ENCODE results near the gene TSPAN12. TPM values are rescaled to one million over a fixed set of nuclear protein-coding genes. Genes with fewer than 3 reads are reported as not detected.

The TSPAN12 gene
- polyA plus RNA-seq, 1 donor (not counting 4 experiments of a cell fraction or from before 2014, with no cell fraction given): 0.47 TPM

- H4K20me1 ChIP-seq (ENCODE audit: control insufficient read depth, extremely low read depth, insufficient read depth, low read length): no peaks in the 10 kb centered on the region
- H3K9me1 ChIP-seq (ENCODE audit: control insufficient read depth, extremely low read depth, insufficient read depth, low read length): no peaks in the 10 kb centered on the region
- FAIRE-seq (no peak), DNase-seq (ENCODE audit: low read depth, low spot score) (no peak)
- no peaks in the 10 kb centered on the region for H3K79me2 ChIP-seq (ENCODE audit: control insufficient read depth, insufficient read depth, low read length)
- no peak overlapping the region for H3K4me3 ChIP-seq (ENCODE audit: control insufficient read depth in 2 of 3, extremely low read depth in 1 of 3, insufficient read depth in 2 of 3, low read depth in 1 of 3, low read length in 3 of 3)
- H2AFZ ChIP-seq (ENCODE audit: control insufficient read depth, low read length): no peak overlapping the region
- dilution Hi-C loops (cut with MboI; ENCODE audit: extremely low pct_ligation_motif_present, low sequenced_read_pairs): no loop called here
- no peaks in the 10 kb centered on the region for H3K36me3 ChIP-seq (ENCODE audit: control insufficient read depth in 2 of 2, extremely low read depth in 1 of 2, insufficient read depth in 2 of 2, low read length in 2 of 2)
- no peaks in the 10 kb centered on the region for H3K4me1 ChIP-seq (ENCODE audit: control insufficient read depth, extremely low read depth, insufficient read depth, low read length)
- no peaks in the 10 kb centered on the region for H3K27me3 ChIP-seq (ENCODE audit: control insufficient read depth, extremely low read depth, insufficient read depth, low read length)
- H3K4me2 ChIP-seq (ENCODE audit: control insufficient read depth, extremely low read depth, insufficient read depth, low read depth, low read length): no peak overlapping the region
- TF ChIP-seq, protein P1, sequence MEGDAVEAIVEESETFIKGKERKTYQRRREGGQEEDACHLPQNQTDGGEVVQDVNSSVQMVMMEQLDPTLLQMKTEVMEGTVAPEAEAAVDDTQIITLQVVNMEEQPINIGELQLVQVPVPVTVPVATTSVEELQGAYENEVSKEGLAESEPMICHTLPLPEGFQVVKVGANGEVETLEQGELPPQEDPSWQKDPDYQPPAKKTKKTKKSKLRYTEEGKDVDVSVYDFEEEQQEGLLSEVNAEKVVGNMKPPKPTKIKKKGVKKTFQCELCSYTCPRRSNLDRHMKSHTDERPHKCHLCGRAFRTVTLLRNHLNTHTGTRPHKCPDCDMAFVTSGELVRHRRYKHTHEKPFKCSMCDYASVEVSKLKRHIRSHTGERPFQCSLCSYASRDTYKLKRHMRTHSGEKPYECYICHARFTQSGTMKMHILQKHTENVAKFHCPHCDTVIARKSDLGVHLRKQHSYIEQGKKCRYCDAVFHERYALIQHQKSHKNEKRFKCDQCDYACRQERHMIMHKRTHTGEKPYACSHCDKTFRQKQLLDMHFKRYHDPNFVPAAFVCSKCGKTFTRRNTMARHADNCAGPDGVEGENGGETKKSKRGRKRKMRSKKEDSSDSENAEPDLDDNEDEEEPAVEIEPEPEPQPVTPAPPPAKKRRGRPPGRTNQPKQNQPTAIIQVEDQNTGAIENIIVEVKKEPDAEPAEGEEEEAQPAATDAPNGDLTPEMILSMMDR (optimal IDR thresholded peaks at IDR 0.05 in 1 of 3, IDR thresholded peaks at IDR 0.05 in 1 of 3, conservative IDR thresholded peaks at IDR 0.05 in 1 of 3; ENCODE audit: extremely low read depth in 1 of 3, insufficient read depth in 2 of 3, low read length in 3 of 3): no peak
- no peak for TF ChIP-seq EZH2 (IDR thresholded peaks at IDR 0.05; ENCODE audit: low read length)
- no peaks in the 10 kb centered on the region for H3K9me3 ChIP-seq (ENCODE audit: control insufficient read depth, low read depth, low read length)
- H3K9ac ChIP-seq (ENCODE audit: control insufficient read depth, extremely low read depth, insufficient read depth, low read length): no peak overlapping the region
- no peak overlapping the region for H3K27ac ChIP-seq (ENCODE audit: control insufficient read depth, insufficient read depth, low read length)
These were observed 20.3 kb downstream of the TSPAN12 start for GRCh38 chr7:120837599-120837998.

GRCh38 chr7:120836556-120837115 is 21.3 kb downstream of the TSPAN12 start:
- Histone ChIP-seq H3K9me1 (ENCODE audit: control insufficient read depth, extremely low read depth, insufficient read depth, low read length) (no peaks in the 10 kb centered on the region), H3K9ac (ENCODE audit: control insufficient read depth, extremely low read depth, insufficient read depth, low read length) (no peak overlapping the region), H3K4me2 (ENCODE audit: control insufficient read depth, extremely low read depth, insufficient read depth, low read depth, low read length) (no peak overlapping the region), H2AFZ (ENCODE audit: control insufficient read depth, low read length) (no peak overlapping the region), H3K79me2 (ENCODE audit: control insufficient read depth, insufficient read depth, low read length) (no peaks in the 10 kb centered on the region), H3K9me3 (ENCODE audit: control insufficient read depth, low read depth, low read length) (no peaks in the 10 kb centered on the region), H3K27me3 (ENCODE audit: control insufficient read depth, extremely low read depth, insufficient read depth, low read length) (no peaks in the 10 kb centered on the region), H3K36me3 (ENCODE audit: control insufficient read depth in 2 of 2, extremely low read depth in 1 of 2, insufficient read depth in 2 of 2, low read length in 2 of 2) (no peaks in the 10 kb centered on the region), H3K27ac (ENCODE audit: control insufficient read depth, insufficient read depth, low read length) (no peak overlapping the region), H3K4me1 (ENCODE audit: control insufficient read depth, extremely low read depth, insufficient read depth, low read length) (no peaks in the 10 kb centered on the region), H3K4me3 (ENCODE audit: control insufficient read depth in 2 of 3, extremely low read depth in 1 of 3, insufficient read depth in 2 of 3, low read depth in 1 of 3, low read length in 3 of 3) (no peak overlapping the region), H4K20me1 (ENCODE audit: control insufficient read depth, extremely low read depth, insufficient read depth, low read length) (no peaks in the 10 kb centered on the region)
- no peak for FAIRE-seq
- DNase-seq (ENCODE audit: low read depth, low spot score): no peak
- dilution Hi-C loops (cut with MboI; ENCODE audit: extremely low pct_ligation_motif_present, low sequenced_read_pairs): no loop called here
- TF ChIP-seq EZH2 (IDR thresholded peaks at IDR 0.05; ENCODE audit: low read length): no peak
- TF ChIP-seq, protein P1 (optimal IDR thresholded peaks at IDR 0.05 in 1 of 3, IDR thresholded peaks at IDR 0.05 in 1 of 3, conservative IDR thresholded peaks at IDR 0.05 in 1 of 3; ENCODE audit: extremely low read depth in 1 of 3, insufficient read depth in 2 of 3, low read length in 3 of 3): no peak
